GM23338 (cell line): ENCODE measurements around the gene PDGFRB. TPM values are rescaled to one million over a fixed set of nuclear protein-coding genes. Genes with fewer than 3 reads are reported as not detected.

Experiments
- ATAC-seq: fragments of 200-7000 bp; cut with Tn5 transposase; 3 replicates; pipeline ENCODE4 v1.9.1; 2020
- DNase-seq: peaks from one replicate; pipeline ENCODE4 v3.0.0-alpha.2; 2015; ENCODE audit warnings: low spot score
- H2AFZ ChIP-seq: fragments of 200-600 bp; sonication (generic); 2 replicates; pipeline ENCODE4 v1.8.0; 2016; ENCODE audit warnings: antibody characterized with exemption, mild to moderate bottlenecking, moderate library complexity
- H3F3A ChIP-seq: fragments of 200-600 bp; sonication (generic); replicated peaks from 2 replicates; pipeline ENCODE4 v1.8.0; 2017; ENCODE audit warnings: antibody characterized with exemption, mixed run types, low read depth
- H3K27ac ChIP-seq: fragments of 200-600 bp; sonication (generic); 2 replicates; pipeline ENCODE4 v1.6.1; 2016; ENCODE audit warnings: low read depth
- H3K27me3 ChIP-seq: fragments of 200-600 bp; sonication (generic); 2 replicates; pipeline ENCODE4 v1.8.0; 2016; ENCODE audit warnings: mild to moderate bottlenecking, mixed run types, moderate library complexity; ENCODE audit not compliant: insufficient read depth
- H3K36me3 ChIP-seq: fragments of 200-600 bp; sonication (generic); 2 replicates; pipeline ENCODE4 v1.8.0; 2016; ENCODE audit warnings: mild to moderate bottlenecking; ENCODE audit not compliant: insufficient read depth
- H3K4me1 ChIP-seq: fragments of 200-600 bp; sonication (generic); 2 replicates; pipeline ENCODE4 v1.8.0; 2016; ENCODE audit warnings: mild to moderate bottlenecking, moderate library complexity; ENCODE audit not compliant: insufficient read depth
- H3K4me2 ChIP-seq: fragments of 200-600 bp; sonication (generic); 2 replicates; pipeline ENCODE4 v1.7.1; 2017; ENCODE audit warnings: mixed run types
- H3K4me3 ChIP-seq: fragments of 200-600 bp; sonication (generic); 2 replicates; pipeline ENCODE4 v1.6.1; 2016; ENCODE audit warnings: mixed run types
- H3K79me2 ChIP-seq: fragments of 200-600 bp; sonication (generic); replicated peaks from 2 replicates; pipeline ENCODE4 v1.8.0; 2017; ENCODE audit warnings: mild to moderate bottlenecking; ENCODE audit not compliant: insufficient read depth
- H3K9me2 ChIP-seq: fragments of 200-600 bp; sonication (generic); 2 replicates; pipeline ENCODE4 v1.8.0; 2017; ENCODE audit not compliant: insufficient read depth
- H4K20me1 ChIP-seq: fragments of 200-600 bp; sonication (generic); replicated peaks from 2 replicates; pipeline ENCODE4 v1.8.0; 2017; ENCODE audit warnings: mild to moderate bottlenecking; ENCODE audit not compliant: insufficient read depth
- H3K27ac Mint-ChIP-seq: 2 replicates; pipeline ENCODE4 v1.8.0; 2020; ENCODE audit warnings: inconsistent platforms, mild to moderate bottlenecking, moderate library complexity, mixed read lengths
- H3K27me3 Mint-ChIP-seq: 3 replicates; pipeline ENCODE4 v1.8.0; 2022; ENCODE audit warnings: low read depth, mild to moderate bottlenecking, moderate library complexity, mixed read lengths, inconsistent platforms; ENCODE audit not compliant: insufficient read depth, poor library complexity
- H3K36me3 Mint-ChIP-seq: 3 replicates; pipeline ENCODE4 v1.8.0; 2021; ENCODE audit warnings: low read depth, mild to moderate bottlenecking, inconsistent platforms, moderate library complexity, mixed read lengths
- H3K4me1 Mint-ChIP-seq: 3 replicates; pipeline ENCODE4 v1.8.0; 2020; ENCODE audit warnings: mild to moderate bottlenecking, inconsistent platforms, mixed read lengths
- H3K4me3 Mint-ChIP-seq: 3 replicates; pipeline ENCODE4 v1.8.0; 2021; ENCODE audit warnings: moderate library complexity, mild to moderate bottlenecking, inconsistent platforms, mixed read lengths
- H3K9me3 Mint-ChIP-seq: 3 replicates; pipeline ENCODE4 v1.8.0; 2020; ENCODE audit warnings: moderate library complexity, mild to moderate bottlenecking, inconsistent platforms, mixed read lengths
- CREB1 ChIP-seq: fragments of 250-450 bp; sonication (Bioruptor Pico); IDR thresholded peaks from 2 replicates; pipeline ENCODE4 v1.5.0; 2020; ENCODE audit warnings: low read depth, mild to moderate bottlenecking, moderate library complexity
- CTCF ChIP-seq, 2 experiments: fragments of 200-600 bp in 1 of 2; sonication (generic) in 1 of 2; conservative IDR thresholded peaks; 2 replicates each; pipeline versions ENCODE4 v1.5.1 to v1.6.1; 2016 to 2017; ENCODE audit warnings: antibody characterized with exemption in 2 of 2, low read depth in 2 of 2, mild to moderate bottlenecking in 2 of 2, moderate library complexity in 1 of 2
- JUNB ChIP-seq: IDR thresholded peaks from one replicate; pipeline ENCODE4 v1.6.1; 2016; ENCODE audit warnings: antibody characterized with exemption; ENCODE audit not compliant: unreplicated experiment
- NANOG ChIP-seq: IDR thresholded peaks from 2 replicates; pipeline ENCODE4 v1.6.1; 2016; ENCODE audit warnings: antibody characterized with exemption, borderline replicate concordance
- POLR2AphosphoS5 ChIP-seq: IDR thresholded peaks from 2 replicates; pipeline ENCODE4 v1.6.1; 2016; ENCODE audit warnings: antibody characterized with exemption, low read depth
- REST ChIP-seq: IDR thresholded peaks from one replicate; pipeline ENCODE4 v1.6.1; 2018; ENCODE audit warnings: antibody characterized with exemption; ENCODE audit not compliant: unreplicated experiment
- ZNF114 ChIP-seq: fragments of 250-450 bp; sonication (Bioruptor Pico); IDR thresholded peaks from 2 replicates; pipeline ENCODE4 v1.5.0; 2020; ENCODE audit warnings: mild to moderate bottlenecking, moderate library complexity
- ZNF331 ChIP-seq: fragments of 250-450 bp; sonication (Bioruptor Pico); IDR thresholded peaks from 2 replicates; pipeline ENCODE4 v1.5.0; 2020; ENCODE audit warnings: low read depth, mild to moderate bottlenecking, moderate library complexity
- polyA plus RNA-seq: library from polyadenylated mRNA; unstranded; fragments of >200 nt; fragmentation: Nextera tagmentation; extraction: Ambion mirVana; gene quantifications from 2 replicates; pipeline ENCODE4 v1.2.1, GENCODE V29; 2016
- total RNA-seq: library from RNA; depleted of rRNA; stranded (reverse); fragments of >200 nt; shearing (Covaris generic); gene quantifications from 2 replicates; pipeline ENCODE4 v1.2.3, GENCODE V29; 2014

PDGFRB gene
- total and polyA plus RNA-seq, 2 experiments from 2014 or later = 4.5 to 11.3 TPM

GRCh38 chr5:150156027-150156368, 353 bp upstream of the PDGFRB start (continued):
- no peak for TF ChIP-seq REST

- Histone ChIP-seq H3K4me1 (peaks cover 25% of the 10 kb centered on the region), H3K9me2 (no peaks in the 10 kb centered on the region), H2AFZ (peak overlapping the region; percentile 98; the same call in 1 of the 2 replicates), H3K36me3 (no peaks in the 10 kb centered on the region), H3F3A (no peaks in the 10 kb centered on the region), H3K4me3 (peak overlapping the region; percentile 51), H3K4me2 (peak overlapping the region; percentile 78), H3K27ac (no peak overlapping the region; the same call in none of the 2 replicates), H3K27me3 (no peaks in the 10 kb centered on the region), H3K79me2 (no peaks in the 10 kb centered on the region), H4K20me1 (no peaks in the 10 kb centered on the region)
- Mint-ChIP-seq H3K36me3 (no peaks in the 10 kb centered on the region), H3K4me3 (peak overlapping the region; percentile 68), H3K4me1 (peaks cover 28% of the 10 kb centered on the region), H3K9me3 (no peaks in the 10 kb centered on the region), H3K27me3 (peaks cover 14% of the 10 kb centered on the region), H3K27ac (no peak overlapping the region; the same call in 1 of the 2 replicates)
- TF ChIP-seq CREB1 (no peak), CTCF (conservative IDR thresholded peaks at IDR 0.05; ENCODE audit: low read depth in 2 of 2) (0 out of 4 replicates have a peak, but pooled peaks of 1 of the 2 experiments have one; percentile 18)
- ATAC-seq (peak; percentile 7), DNase-seq (peak; percentile 41)
These were observed 972 bp downstream of the PDGFRB start for GRCh38 chr5:150154618-150155128.

DNA sequence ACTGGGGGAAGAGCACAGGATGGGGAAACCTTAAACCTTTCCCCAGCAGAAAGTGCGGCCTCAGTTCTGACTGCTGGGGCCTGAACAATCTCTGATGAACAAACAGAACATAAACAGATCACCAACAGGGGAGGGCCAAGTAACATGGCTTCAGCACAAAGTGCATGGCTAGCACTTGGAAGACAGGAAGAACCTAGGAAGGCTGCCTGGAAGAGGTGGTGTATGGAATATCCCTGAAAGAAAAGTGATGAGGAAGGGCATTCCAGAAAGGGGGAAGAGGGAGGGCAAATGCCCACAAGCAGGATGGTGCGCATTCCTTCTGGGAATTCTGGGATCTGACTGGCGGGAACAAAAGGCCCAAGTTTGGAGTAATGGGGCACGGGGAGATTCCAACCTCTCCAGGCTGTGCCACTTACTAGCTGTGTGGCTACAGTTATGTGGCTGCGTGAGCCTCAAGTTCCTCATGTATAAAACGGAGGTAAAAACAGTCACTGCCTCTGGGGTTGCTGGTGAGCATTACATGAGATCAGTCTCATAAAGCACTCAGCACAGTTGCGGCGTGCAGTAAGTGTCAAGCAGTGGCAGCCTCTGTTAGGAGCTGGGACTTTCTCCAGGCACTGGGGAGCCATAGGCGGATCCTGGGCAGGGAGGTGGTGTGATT, 1.6 kb downstream of the PDGFRB start:
- H3K4me3 ChIP-seq = peak overlapping the region; percentile 51; the same call in 1 of the 2 replicates
- DNase-seq (peak; percentile 57), ATAC-seq (peak; percentile 9)
- Mint-ChIP-seq H3K36me3 (no peaks in the 10 kb centered on the region), H3K4me3 (peak overlapping the region; percentile 29; the same call in 1 of the 3 replicates), H3K27me3 (peaks cover 14% of the 10 kb centered on the region), H3K4me1 (peaks cover 28% of the 10 kb centered on the region), H3K9me3 (no peaks in the 10 kb centered on the region), H3K27ac (no peak overlapping the region)
- no peak overlapping the region for H2AFZ ChIP-seq
- H3F3A ChIP-seq = no peaks in the 10 kb centered on the region
- H3K27ac ChIP-seq = no peak overlapping the region; the same call in 1 of the 2 replicates
- H3K4me1 ChIP-seq = peaks cover 25% of the 10 kb centered on the region
- no peaks in the 10 kb centered on the region for H3K36me3 ChIP-seq
- H3K27me3 ChIP-seq = no peaks in the 10 kb centered on the region
- no peaks in the 10 kb centered on the region for H3K79me2 ChIP-seq
- H4K20me1 ChIP-seq = no peaks in the 10 kb centered on the region
- H3K4me2 ChIP-seq = peak overlapping the region; percentile 78; the same call in 1 of the 2 replicates
- no peaks in the 10 kb centered on the region for H3K9me2 ChIP-seq
- TF ChIP-seq ZNF114 (CRISPR knock-in tag) = no peak
- TF ChIP-seq CREB1 = no peak
- TF ChIP-seq NANOG = no peak
- no peak for TF ChIP-seq REST
- TF ChIP-seq CTCF (conservative IDR thresholded peaks at IDR 0.05; ENCODE audit: low read depth in 2 of 2) = no peak
- TF ChIP-seq ZNF331 (CRISPR knock-in tag) = no peak
- no peak for TF ChIP-seq JUNB
- TF ChIP-seq POLR2AphosphoS5 = no peak
